PC-9 (cell line): ENCODE data around the gene SIGLEC9.

Experiments
- EZH2 ChIP-seq: fragments of 200-600 bp; sonication (generic); IDR thresholded peaks from 2 replicates; pipeline ENCODE4 v1.8.0; 2017; ENCODE audit warnings: antibody characterized with exemption, low read depth
- TF ChIP-seq, protein P1 (sequence below): fragments of 200-600 bp; sonication (generic); conservative IDR thresholded peaks from 2 replicates; pipeline ENCODE4 v1.6.1; 2017; ENCODE audit warnings: mixed run types, antibody characterized with exemption, mild to moderate bottlenecking, moderate library complexity

GRCh38 chr19:51090471-51090870 lies 34.2 kb upstream of the SIGLEC9 start:
- TF ChIP-seq, protein P1, sequence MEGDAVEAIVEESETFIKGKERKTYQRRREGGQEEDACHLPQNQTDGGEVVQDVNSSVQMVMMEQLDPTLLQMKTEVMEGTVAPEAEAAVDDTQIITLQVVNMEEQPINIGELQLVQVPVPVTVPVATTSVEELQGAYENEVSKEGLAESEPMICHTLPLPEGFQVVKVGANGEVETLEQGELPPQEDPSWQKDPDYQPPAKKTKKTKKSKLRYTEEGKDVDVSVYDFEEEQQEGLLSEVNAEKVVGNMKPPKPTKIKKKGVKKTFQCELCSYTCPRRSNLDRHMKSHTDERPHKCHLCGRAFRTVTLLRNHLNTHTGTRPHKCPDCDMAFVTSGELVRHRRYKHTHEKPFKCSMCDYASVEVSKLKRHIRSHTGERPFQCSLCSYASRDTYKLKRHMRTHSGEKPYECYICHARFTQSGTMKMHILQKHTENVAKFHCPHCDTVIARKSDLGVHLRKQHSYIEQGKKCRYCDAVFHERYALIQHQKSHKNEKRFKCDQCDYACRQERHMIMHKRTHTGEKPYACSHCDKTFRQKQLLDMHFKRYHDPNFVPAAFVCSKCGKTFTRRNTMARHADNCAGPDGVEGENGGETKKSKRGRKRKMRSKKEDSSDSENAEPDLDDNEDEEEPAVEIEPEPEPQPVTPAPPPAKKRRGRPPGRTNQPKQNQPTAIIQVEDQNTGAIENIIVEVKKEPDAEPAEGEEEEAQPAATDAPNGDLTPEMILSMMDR = no peak
- TF ChIP-seq EZH2 = no peak
